Sigmoid colon (tissue), 7 donors: ENCODE measurements around the gene CTIF. TPM values are rescaled to one million over a fixed set of nuclear protein-coding genes. Genes with fewer than 3 reads are reported as not detected.
"Not testable (repeated sequence)": the region's sequence is repeated elsewhere in the genome, so short reads cannot be mapped to it uniquely, and the experiment has no call there.

Source experiments
- DNase-seq: peaks from one replicate; pipeline ENCODE4 v3.0.0-alpha.2; 2019
- H3K27ac ChIP-seq, 4 donors: fragments of 200-600 bp; sonication (generic); one replicate each; pipeline ENCODE4 v1.5.1; 2016 to 2019; ENCODE audit warnings: mild to moderate bottlenecking in 1 of 4
- H3K27me3 ChIP-seq, 3 donors: fragments of 200-600 bp; sonication (generic); one replicate each; pipeline ENCODE4 v1.5.1; 2019; ENCODE audit warnings: mild to moderate bottlenecking in 1 of 3
- H3K36me3 ChIP-seq, 4 donors: fragments of 200-600 bp; sonication (generic); one replicate each; pipeline ENCODE4 v1.5.1; 2016 to 2019
- H3K4me1 ChIP-seq, 4 donors: fragments of 200-600 bp; sonication (generic); one replicate each; pipeline ENCODE4 v1.5.1; 2017 to 2019
- H3K4me3 ChIP-seq, 4 donors: fragments of 200-600 bp; sonication (generic); one replicate each; pipeline ENCODE4 v1.5.1; 2017 to 2019; ENCODE audit warnings: mild to moderate bottlenecking in 2 of 4, moderate library complexity in 1 of 4
- H3K9me3 ChIP-seq, 4 donors: fragments of 200-600 bp in 3 of 4; sonication (generic) in 3 of 4; one replicate each; pipeline versions ENCODE4 v1.5.1 to v1.6.1; 2013 to 2019
- CTCF ChIP-seq, 4 experiments: fragments of 450-650 bp in 3 of 4; fragments of 200-600 bp in 1 of 4; IDR thresholded peaks; one replicate each; pipeline ENCODE4 v1.5.1; 2016 to 2019; ENCODE audit warnings: antibody characterized with exemption in 4 of 4, mild to moderate bottlenecking in 3 of 4, moderate library complexity in 2 of 4
- EP300 ChIP-seq, 4 donors: sonication (generic); formaldehyde crosslinking; IDR thresholded peaks; one replicate each; pipeline ENCODE4 v1.6.1; 2017; ENCODE audit warnings: antibody characterized with exemption in 4 of 4
- POLR2A ChIP-seq, 2 donors: fragments of 450-650 bp; IDR thresholded peaks; one replicate each; pipeline ENCODE4 v1.6.1; 2016; ENCODE audit warnings: antibody characterized with exemption in 2 of 2, mild to moderate bottlenecking in 2 of 2, moderate library complexity in 2 of 2
- POLR2AphosphoS5 ChIP-seq, 4 donors: sonication (generic); formaldehyde crosslinking; IDR thresholded peaks; one replicate each; pipeline ENCODE4 v1.6.1; 2017; ENCODE audit warnings: antibody characterized with exemption in 4 of 4
- WGBS, 2 donors: extraction: QIAGEN DNeasy Blood & Tissue Kit; methylation state at CpG; one replicate each; pipeline ENCODE4 v1.1.7; 2013; 5-methylcytosine and 5-hydroxymethylcytosine counted together
- intact Hi-C: fragments of 100-400 bp; cut with DNase I; formaldehyde crosslinking; loops from one replicate; pipeline ENCODE4 v1.15.1; 2023
- polyA plus RNA-seq, 3 donors: library from polyadenylated mRNA; stranded (reverse); fragments of 200-250 nt; gene quantifications; one replicate each; pipeline ENCODE4 v1.2.3, GENCODE V29; 2013
- total RNA-seq, 4 donors: library from RNA; depleted of rRNA; stranded (reverse); fragments of >200 nt; gene quantifications; one replicate each; pipeline ENCODE4 v1.1.0, GENCODE V29; 2016
- donor health status: healthy with polysubstance abuse.
- donor health status: Bipolar disorder and iron deficiency.
- donor health status: healthy.

Gene CTIF
- total and polyA plus RNA-seq, 7 donors: 3.6 to 65.9 (median 22.5) TPM

- Histone ChIP-seq H3K27me3 (no peaks in the 10 kb centered on the region), H3K36me3 (no peaks in the 10 kb centered on the region), H3K27ac (no peak overlapping the region), H3K4me3 (no peak overlapping the region), H3K4me1 (peaks cover 0 to 4% (median 2%) of the 10 kb centered on the region in 4 donors), H3K9me3 (no peaks in the 10 kb centered on the region)
- TF ChIP-seq CTCF (IDR thresholded peaks at IDR 0.05) (no peak), POLR2AphosphoS5 (IDR thresholded peaks at IDR 0.05) (no peak)
- intact Hi-C loops: no loop called here
- WGBS, 2 donors: 94 to 95% methylated on average over 5 of the region's 5 CpGs
- no peak for DNase-seq
Observed at GRCh38 chr18:48644029-48644428, 105.2 kb downstream of the CTIF start.

- Histone ChIP-seq H3K27me3 (no peaks in the 10 kb centered on the region), H3K4me3 (no peak overlapping the region), H3K27ac (no peak overlapping the region), H3K36me3 (no peaks in the 10 kb centered on the region), H3K9me3 (no peaks in the 10 kb centered on the region), H3K4me1 (peaks cover 0 to 4% (median 0%) of the 10 kb centered on the region in 4 donors)
- no peak for DNase-seq
- WGBS, 2 donors: 90 to 92% methylated on average over 10 of the region's 10 CpGs
- no peak for TF ChIP-seq POLR2AphosphoS5 (IDR thresholded peaks at IDR 0.05)
- no peak for TF ChIP-seq EP300 (IDR thresholded peaks at IDR 0.05)
- no peak for TF ChIP-seq CTCF (IDR thresholded peaks at IDR 0.05)
- no peak for TF ChIP-seq POLR2A (IDR thresholded peaks at IDR 0.05)
- intact Hi-C loops: no loop called here
Observed at GRCh38 chr18:48645427-48646002, 106.7 kb downstream of the CTIF start.

GRCh38 chr18:48646976-48647375 lies 108.1 kb downstream of the CTIF start:
- Histone ChIP-seq H3K36me3 (no peaks in the 10 kb centered on the region), H3K4me1 (peaks cover 0 to 4% (median 0%) of the 10 kb centered on the region in 4 donors), H3K4me3 (no peak overlapping the region), H3K27ac (no peak overlapping the region), H3K27me3 (no peaks in the 10 kb centered on the region), H3K9me3 (no peaks in the 10 kb centered on the region)
- intact Hi-C loops: no loop called here
- WGBS, 2 donors: 65 to 91% methylated on average over 2 of the region's 2 CpGs
- TF ChIP-seq POLR2A (IDR thresholded peaks at IDR 0.05) (no peak), EP300 (IDR thresholded peaks at IDR 0.05) (no peak), POLR2AphosphoS5 (IDR thresholded peaks at IDR 0.05) (no peak), CTCF (IDR thresholded peaks at IDR 0.05) (no peak)
- no peak for DNase-seq

- TF ChIP-seq POLR2AphosphoS5 (IDR thresholded peaks at IDR 0.05) (no peak), EP300 (IDR thresholded peaks at IDR 0.05) (no peak), CTCF (IDR thresholded peaks at IDR 0.05) (no peak), POLR2A (IDR thresholded peaks at IDR 0.05) (no peak)
- no peaks in the 10 kb centered on the region for H3K9me3 ChIP-seq
- DNase-seq: no peak
- H3K4me1 ChIP-seq: no peaks in the 10 kb centered on the region
- WGBS, 2 donors: 83 to 94% methylated on average over 7 of the region's 7 CpGs
- no peaks in the 10 kb centered on the region for H3K36me3 ChIP-seq
- intact Hi-C loops: no loop called here
- no peak overlapping the region for H3K4me3 ChIP-seq
- no peaks in the 10 kb centered on the region for H3K27me3 ChIP-seq
- no peak overlapping the region for H3K27ac ChIP-seq
Observed at GRCh38 chr18:48649231-48649630, 110.4 kb downstream of the CTIF start.

- H3K27me3 ChIP-seq, DNase-seq, H3K4me3 ChIP-seq, H3K27ac ChIP-seq, H3K9me3 ChIP-seq, intact Hi-C loops, H3K4me1 ChIP-seq, H3K36me3 ChIP-seq: not testable (repeated sequence)
- 92 to 97% methylated on average over 4 of the region's 4 CpGs for WGBS, 2 donors
Observed at GRCh38 chr18:48654591-48654990, 115.8 kb downstream of the CTIF start.
